GM21390 (cell line): ENCODE results near the gene DCXR.
"Not testable (repeated sequence)": the region's sequence is repeated elsewhere in the genome, so short reads cannot be mapped to it uniquely, and the experiment has no call there.

ENCODE experiments used
- ATAC-seq: cut with Tn5 transposase; IDR thresholded peaks from one replicate; pipeline ENCODE4 v1.9.1; 2021; ENCODE audit not compliant: unreplicated experiment

The DCXR gene

DNA sequence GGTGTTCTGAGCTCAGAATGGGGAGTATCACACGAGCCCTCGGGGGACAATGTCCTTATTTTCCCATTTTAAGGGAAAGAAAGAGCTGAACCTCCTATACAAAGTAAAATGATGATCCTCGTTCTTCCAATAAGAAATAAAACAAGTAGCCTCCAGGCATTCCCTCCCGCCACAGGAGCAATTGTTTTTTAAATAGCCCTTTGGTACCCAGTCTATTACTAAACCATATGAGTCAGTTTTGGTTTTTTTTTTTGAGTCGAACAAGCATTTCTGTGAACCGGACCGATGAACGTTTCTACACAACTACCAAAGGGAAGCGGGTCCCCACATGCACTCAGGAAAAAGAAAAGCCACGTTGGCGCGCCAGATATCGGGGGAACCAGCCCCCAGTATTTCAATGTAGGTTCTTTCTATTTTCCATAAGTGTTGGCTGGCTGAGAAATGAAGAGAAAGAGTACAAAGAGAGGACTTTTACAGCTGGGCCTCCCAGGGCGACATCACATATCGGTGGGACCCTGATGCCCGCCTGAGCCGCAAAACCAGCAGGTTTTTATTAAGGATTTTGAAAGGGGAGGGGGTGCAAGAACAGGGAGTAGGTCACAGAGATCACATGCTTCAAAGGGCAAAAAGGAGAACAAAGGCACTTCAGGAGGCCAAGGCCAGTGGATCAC is 3.8 kb upstream of the DCXR start:
- no peak for ATAC-seq

DNA sequence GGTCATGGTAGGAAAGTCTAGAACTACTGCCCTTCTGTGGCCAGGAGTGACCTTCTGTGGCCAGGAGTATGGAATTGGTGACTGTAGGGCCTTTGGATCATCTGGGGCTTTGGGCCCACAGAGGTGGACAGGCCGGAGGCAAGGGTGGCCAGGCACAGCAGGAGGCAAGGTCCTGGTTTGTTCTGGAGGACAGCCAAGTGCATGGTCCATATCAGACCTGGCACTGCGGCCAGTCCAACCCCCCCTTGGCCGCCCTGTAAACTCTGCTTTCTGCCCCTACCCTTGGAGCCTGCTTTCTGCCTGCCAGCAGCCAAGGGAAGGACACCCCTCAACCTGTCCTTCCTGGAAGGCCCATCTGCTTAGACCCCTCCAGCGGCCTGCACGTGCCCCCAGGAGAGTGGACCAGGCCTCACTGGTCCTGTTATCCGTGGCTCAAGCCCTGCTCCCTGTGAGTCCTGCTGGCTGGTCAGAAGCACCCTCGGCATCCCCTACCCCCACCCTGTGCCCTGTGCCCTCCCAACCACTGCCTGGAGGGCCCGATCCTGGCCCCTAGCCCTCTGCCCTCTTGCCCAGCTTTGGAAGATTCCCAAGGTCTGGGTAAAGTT is 2.3 kb upstream of the DCXR start:
- ATAC-seq = no peak

DNA sequence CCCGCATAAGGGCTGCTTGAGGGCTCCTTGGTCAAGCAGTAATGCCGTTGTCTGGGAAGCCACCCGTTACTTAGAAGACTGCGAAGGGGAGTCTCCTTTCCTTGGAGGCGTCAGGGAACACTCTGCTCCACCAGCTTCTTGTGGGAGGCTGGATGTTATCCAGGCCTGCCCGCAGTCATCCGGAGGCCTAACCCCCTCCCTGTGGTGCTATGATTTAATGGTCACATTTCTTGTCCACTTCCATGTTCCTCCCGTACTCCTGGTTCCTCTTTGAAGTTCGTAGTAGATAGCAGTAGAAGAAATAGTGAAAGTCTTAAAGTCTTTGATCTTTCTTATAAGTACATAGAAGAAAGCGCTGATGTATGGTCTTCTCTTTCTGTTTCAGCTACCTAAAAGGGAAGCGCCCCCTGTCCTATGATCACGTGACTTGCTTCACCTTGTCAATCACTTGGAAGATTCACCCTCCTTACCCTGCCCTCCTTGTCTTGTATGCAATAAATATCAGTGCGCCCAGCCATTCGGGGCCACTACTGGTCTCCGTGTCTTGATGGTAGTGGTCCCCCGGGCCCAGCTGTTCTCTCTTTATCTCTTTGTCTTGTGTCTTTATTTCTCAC is 1.4 kb upstream of the DCXR start:
- not testable (repeated sequence) for ATAC-seq

DNA sequence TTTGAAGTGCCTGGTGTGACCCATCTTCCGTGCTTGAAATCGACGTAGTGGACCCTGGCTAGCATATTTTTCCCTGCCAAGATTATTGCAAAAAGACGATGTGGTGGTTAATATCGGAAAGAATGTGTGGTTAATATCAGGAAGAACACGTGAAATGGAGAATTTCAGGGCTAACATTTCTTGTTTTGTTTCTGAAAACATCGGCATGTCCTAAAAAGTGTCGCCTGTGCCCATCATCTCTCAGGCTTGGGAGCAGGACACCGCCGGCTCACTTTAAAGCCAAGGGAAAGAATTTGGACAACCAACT is 345 bp upstream of the DCXR start:
- ATAC-seq = no peak

DNA sequence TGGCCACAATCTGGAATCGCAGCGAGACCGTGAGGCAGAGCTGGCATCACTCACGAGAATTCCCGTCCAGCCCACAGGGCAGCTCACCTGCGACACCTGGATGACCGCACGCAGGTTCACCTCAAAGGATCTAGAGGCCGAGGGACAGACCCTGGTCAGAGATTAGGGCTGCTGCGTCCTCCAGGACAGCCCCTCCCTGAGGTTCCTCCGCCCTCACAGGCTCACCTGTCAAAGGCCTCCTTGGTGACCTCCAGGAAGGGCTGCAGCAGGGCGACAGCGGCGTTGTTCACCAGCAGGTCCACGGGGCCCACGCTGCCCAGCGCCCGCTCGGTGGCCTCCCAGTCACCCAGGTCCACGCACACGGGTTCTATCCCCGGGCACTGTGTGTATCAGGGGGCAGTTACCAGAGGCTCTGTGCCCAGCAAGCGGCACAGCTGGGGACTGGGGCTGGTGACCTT is 834 bp downstream of the DCXR start:
- ATAC-seq = no peak

DNA sequence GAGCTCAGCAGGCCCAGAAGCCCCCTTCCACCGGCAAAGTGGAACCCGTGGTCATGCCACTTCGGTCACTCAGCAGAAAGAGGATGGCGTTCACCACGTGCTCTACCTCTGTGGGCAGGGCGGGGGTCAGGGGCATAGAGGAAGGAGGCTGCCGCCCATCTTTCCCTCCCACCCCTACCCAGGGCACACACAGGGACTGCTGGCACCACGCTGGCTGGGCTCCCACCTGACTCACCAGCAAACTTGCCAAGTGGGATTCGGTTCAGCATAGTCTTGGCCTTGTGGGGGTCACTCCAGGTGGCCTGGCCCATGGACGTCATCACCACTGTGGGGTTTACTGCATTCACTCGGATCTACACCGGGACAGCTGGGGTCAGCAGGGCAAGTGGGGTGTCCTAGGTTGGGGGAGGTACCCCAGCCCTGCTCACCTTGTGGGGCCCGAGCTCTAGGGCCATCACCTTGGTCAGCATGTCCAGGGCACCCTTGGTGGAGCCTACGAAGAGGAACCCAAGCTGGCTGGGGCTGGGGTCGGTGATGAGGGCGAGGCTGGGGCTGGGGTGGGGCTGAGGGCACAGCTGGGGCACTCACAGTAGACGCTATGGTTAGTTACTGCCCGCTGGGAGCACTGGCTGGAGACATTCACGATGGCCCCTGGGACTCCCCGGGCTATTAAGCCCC is 1.4 kb downstream of the DCXR start:
- no peak for ATAC-seq

DNA sequence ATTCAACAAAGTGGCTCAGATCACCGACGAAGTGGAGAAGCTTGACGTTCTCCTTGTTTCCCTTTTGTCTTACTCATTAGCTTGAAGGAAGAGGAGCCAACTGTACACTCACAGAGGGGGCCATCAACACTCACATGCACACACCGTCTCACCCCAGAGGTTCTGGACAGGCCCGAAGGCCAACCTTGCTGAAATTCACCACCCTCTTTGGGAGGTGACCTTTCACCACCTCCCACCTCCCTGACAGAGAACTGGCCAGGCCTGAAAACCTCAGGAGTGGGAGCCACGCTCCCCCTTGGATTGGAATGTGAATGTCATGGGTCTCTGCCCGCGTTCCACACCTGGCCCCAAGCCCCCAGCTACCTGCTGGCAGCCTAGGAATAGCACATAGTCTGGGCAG is 2.0 kb downstream of the DCXR start:
- no peak for ATAC-seq

DNA sequence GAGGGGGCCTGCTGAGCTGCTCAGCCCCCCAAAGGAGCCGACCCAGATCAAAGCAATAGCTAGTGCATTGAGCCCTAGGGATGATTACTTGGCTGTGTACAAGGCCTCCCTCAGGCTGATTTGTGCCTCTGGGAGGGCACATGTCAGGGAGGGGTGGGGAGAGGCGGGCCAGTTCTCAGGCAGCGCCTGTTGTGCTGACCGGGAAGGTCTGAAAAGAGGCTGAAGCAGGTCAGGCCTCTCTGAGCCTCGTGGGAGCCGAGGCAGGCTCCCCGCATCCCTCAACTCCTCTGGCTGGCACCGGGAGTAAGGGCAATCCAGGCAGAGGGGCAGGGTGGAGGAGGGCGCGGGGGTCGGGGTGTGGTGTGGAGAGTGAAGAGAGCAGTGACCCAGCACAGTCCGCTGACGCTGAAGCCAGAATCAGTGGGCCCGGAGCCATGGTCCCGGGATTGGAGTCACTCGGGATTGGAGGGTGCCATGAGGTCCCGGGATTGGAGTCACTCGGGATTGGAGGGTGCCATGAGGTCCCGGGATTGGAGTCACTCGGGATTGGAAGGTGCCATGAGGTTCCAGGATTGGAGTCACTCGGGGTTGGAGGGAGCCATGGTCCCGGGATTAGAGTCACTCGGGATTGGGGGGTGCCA is 3.0 kb downstream of the DCXR start:
- no peak for ATAC-seq

DNA sequence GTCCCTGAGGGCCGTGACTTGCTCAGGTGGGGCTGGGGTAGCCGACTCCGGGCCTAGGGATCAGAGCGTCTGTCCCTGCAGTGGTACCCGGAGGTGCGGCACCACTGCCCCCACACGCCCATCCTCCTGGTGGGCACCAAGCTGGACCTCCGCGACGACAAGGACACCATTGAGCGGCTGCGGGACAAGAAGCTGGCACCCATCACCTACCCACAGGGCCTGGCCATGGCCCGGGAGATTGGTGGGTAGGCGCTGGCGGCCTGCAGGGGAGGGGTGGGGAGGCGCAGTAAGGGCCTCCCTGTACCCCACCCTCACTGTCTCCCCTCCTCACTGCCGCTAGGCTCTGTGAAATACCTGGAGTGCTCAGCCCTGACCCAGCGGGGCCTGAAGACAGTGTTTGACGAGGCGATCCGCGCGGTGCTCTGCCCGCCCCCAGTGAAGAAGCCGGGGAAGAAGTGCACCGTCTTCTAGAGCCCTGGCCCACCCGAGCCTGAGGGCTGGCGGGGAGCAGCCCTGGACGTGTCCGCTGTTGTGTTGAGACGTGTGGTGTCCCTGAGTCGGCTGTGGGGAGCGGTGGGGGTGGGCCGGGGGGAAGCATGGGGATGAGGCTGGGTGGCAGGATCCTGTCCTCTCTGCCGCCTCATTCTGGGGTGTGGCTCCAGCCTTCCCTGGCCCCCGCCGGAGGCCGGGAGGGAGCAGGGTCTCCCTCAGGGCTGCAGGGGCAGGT is 4.0 kb downstream of the DCXR start:
- no peak for ATAC-seq

DNA sequence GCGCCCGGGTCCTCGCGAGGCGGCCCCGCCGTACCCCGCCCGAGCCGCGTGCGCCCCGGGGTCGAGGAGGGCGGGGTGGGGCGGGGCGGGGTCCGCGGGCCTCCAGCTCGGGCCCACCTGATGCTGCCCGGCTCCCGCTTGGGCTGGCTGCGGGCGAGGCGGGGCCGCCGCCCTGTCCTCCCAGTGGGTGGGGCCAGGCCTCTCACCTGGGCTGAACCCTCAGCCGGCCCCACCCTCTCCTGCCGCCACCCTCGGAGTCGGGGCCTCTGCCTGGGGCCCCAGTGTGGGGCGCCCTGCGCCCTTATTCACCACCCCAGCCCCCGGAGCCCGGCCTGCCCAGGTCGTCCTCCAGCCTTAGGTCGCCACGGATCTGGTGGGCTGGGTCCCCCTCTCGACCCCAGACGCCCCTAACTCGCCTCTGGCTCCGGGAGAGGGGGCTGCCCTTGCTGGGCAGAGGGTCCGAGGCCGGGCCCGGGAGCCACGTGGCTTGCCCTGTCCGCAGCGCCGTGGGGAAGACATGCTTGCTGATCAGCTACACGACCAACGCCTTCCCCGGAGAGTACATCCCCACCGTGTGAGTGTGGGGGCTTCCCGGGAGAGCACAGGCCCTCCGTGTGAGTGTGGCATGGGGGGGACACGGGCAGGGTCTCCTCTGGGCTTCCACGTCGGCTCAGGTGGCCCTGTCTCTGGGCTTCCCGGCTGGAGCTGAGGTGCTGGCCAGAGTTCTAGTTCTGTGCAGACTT is 5.4 kb downstream of the DCXR start:
- no peak for ATAC-seq

DNA sequence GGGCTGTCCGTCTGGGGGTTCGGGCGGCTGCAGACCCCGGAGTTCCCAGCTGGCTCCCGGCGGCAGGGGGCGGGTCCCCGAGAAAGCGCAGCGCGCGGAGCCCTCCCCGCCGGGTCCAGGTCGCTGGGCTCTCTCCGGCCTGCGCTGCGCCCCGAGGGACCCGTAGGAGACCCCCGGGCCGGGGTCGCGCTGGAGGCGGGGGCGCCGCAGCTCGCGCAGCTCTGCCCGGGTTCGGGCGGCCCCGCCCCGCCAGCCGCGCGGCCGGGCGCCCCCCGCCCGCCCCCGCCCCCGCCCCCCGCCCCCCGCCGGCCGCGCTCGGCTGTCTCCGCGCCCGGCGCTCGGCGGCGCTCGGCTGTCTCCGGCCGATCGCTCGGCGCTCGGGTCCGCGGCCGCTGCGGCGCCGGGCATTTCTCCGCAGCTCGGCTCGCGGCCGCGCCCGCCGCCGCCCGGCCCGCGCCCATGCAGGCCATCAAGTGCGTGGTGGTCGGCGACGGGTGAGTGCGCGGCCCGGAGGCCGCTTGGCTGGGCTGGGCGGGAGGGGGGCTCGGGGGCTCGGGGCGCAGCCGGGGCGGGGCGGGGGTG is 6.1 kb downstream of the DCXR start, which contains the start of gene RAC3:
RAC3 (plus strand) TSS at position 376 of the 582 bp plus-strand sequence; CDS start at position 460, 84 bp downstream.
- ATAC-seq = no peak

DNA sequence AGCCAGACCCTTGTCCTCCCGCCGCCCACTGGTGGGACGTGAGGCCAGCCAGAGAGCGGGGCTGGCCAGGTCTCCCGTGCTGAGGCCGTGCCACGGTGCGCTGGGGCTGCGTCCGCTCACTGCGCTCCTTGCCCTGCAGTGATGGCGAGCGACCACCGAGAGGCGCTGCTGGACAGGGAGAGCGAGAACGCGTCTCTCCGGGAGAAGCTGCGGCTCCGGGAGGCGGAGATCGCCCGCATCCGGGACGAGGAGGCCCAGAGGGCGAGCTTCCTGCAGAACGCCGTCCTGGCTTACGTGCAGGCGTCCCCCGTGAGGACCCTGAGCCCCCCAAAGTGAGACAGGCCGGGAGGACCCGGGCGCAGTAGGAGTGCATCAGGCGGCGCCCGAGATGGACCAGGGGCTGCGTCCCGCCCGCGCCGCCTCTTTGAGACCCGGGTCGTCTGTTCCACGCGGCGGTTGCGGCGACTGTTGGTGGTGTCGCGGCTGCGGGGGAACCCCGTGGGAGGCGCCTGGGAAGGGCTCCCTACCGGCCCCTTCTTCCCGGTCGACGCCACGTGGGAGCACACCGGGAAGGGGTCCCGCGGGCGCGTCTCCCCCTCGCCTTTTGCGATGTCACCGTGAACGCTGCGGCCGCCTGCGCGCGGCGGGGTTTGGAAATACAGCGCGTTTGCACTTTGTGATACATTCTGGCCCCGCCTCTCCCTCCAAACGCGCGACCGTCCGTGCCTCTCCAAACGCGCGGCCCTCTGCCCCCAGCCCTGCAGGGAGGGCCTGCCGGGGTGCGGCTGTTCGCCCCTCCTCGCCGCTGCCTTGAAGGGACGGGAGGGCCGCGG is 6.8 kb downstream of the DCXR start:
- ATAC-seq = no peak

DNA sequence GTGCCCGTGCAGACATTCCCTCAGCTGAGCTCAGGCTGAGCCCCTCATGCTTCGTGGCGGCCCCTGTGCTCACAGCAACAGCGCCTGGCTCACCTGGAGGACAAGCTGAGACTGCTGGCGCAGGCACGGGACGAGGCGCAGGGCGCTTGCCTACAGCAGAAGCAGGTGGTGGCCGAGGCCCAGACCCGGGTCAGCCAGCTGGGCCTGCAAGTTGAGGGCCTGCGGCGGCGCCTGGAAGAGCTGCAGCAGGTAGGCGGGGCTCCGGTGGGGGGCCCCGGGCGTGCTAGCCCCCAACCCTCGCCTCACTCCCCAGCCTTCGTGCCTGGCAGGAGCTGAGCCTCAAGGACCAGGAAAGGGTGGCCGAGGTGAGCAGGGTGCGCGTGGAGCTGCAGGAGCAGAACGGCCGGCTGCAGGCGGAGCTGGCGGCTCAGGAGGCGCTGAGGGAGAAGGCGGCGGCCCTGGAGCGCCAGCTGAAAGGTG is 7.5 kb downstream of the DCXR start:
- ATAC-seq = no peak

DNA sequence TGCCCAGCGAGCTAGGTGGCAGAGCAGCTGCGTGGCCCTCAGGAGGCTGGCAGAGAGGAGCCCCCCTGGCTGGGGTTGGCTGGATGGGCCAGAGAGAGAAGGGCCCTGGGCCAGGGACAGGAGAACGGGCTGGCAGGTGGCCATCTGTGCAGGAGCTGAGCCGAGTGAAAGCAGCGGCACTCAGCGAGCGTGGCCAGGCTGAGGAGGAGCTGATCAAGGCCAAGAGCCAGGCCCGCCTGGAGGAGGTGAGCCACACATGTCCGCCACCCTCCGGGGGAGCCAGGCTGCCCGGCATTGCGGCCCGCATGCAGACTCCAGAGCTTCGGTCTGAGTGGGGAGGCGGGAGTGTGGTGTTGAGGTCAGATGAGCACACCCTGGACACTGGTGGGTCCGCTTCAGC is 8.1 kb downstream of the DCXR start:
- no peak for ATAC-seq

DNA sequence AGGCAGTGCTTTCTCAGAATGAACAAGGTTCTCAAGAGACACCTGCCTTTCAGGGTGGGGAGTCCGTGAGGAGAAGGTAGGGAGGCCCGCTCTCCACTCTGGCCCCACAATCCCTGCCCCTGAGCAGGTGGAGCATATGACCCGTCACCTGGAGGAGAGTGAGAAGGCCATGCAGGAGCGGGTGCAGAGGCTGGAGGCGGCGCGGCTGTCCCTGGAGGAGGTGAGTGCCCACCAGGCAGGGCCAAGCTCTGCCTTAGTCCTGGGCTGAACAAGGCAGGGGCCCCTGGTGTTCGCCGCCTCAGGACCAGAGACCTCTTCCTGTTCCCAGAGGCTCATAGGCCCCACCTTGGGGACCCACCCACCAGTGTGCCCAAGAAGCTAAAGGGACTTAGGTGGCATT is 8.5 kb downstream of the DCXR start:
- ATAC-seq = no peak

DNA sequence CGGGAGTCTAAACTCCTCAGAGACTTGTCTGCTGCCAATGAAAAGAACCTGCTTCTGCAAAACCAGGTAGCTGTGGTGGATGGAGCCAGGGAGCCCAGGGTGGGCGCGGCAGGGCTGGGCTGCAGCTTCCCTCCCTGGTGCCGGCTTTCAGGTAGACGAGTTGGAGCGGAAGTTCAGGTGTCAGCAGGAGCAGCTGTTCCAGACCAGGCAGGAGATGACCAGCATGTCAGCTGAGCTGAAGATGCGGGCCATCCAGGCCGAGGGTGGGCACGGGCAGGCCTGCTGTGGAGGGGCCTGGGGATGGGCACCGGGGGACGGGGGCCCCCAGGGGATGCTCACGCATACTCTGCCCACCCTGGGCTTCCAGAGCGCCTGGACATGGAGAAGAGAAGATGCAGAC is 9.3 kb downstream of the DCXR start:
- no peak for ATAC-seq

DNA sequence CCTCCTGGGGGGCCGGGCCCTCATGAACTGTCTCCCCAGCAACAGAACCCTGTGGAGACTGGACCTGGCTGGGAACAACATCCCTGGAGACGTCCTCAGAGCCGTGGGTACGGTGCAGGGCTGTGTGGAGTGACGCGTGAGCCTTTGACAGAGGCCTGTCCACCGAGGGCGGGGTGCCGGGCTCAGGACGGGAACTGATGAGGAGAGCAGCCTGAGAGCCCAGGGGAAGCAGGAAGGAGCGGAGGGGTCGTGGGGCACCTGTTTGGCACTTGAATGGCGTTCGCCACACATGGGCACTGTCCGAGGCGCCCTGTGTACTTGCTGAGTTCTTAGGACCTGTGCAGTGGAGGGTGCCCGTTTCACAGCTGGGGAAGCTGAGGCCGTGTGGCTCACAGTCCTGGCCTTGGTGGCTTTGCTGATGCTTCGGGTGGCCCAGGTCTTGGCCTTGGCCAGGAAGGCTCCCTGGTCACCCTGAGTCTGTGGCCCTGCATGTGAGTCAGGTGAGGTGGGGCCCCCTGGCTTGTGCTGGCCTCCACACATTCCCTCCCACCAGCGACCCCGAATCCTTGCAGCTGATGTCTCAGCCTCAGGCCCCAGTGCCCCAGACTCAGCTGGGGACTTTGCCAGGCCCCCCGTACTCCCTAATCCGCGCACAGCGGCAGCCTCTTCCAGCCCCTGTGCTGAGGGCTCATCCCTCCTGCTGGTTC is 11.9 kb downstream of the DCXR start:
- ATAC-seq = no peak

DNA sequence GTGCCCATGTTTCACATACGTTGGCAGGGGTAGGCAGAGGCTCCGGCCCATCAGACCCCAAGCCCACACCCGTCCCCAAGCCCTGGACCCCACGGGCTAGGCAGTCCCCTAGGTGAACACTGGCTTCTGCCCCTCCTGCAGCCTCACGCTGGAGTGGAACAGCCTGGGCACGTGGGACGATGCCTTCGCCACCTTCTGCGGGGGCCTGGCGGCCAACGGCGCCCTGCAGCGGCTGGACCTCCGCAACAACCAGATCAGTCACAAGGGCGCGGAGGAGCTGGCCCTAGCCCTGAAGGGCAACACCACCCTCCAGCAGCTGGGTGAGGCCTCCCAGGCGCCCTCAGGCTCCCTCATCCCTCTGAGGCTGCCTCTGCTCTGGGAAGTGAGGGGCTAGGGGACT is 12.6 kb downstream of the DCXR start:
- ATAC-seq = no peak
